Measurements from ENCODE around the gene ADAD2.

GRCh38 chr16:84166796-84167695 is 23.9 kb upstream of the ADAD2 start:
- no peak for TF ChIP-seq CTCF (IDR thresholded peaks at IDR 0.05)
- no peak for TF ChIP-seq POLR2A (IDR thresholded peaks at IDR 0.05)

All from esophagus squamous epithelium (tissue), 4 donors.